K562 (cell line): ENCODE results near the gene ATIC. TPM values are rescaled to one million over a fixed set of nuclear protein-coding genes. Genes with fewer than 3 reads are reported as not detected.

Experiments used
- SUPT5H ChIP-seq: fragments of 450-650 bp; IDR thresholded peaks from 2 replicates; pipeline ENCODE4 v1.6.1; 2016
- ZFP30 ChIP-seq: fragments of 250-450 bp; sonication (Bioruptor Pico); IDR thresholded peaks from 2 replicates; pipeline ENCODE4 v1.8.0; 2022; ENCODE audit warnings: moderate library complexity, mild to moderate bottlenecking, inconsistent platforms, borderline replicate concordance
- polyA plus RNA-seq, 8 experiments: library from polyadenylated mRNA; depleted of rRNA in 4 of 8; stranded (reverse) in 5 of 8; unstranded in 3 of 8; fragments of >200 nt; fragmentation: Nextera tagmentation in 2 of 8; fragmentation: Illumina TruSeq in 1 of 8; extraction: Ambion mirVana in 2 of 8; extraction: Trizol in 1 of 8; gene quantifications; 2 replicates each; pipeline versions ENCODE4 v1.2.1 to v1.2.3, GENCODE V29; 2011 to 2014; ENCODE audit warnings: inconsistent platforms in 1 of 8, missing spikeins in 1 of 8
- total RNA-seq, 7 experiments: library from RNA; depleted of rRNA in 6 of 7; stranded (reverse); fragments of >200 nt in 6 of 7; fragmentation: Illumina TruSeq in 2 of 7; extraction: Trizol in 2 of 7; gene quantifications; 2 replicates each; pipeline versions ENCODE4 v1.2.1 to v1.2.3, GENCODE V29; 2011 to 2021; ENCODE audit warnings: low replicate concordance in 1 of 7
- TF ChIP-seq, protein P1 (sequence below): fragments of 450-650 bp; IDR thresholded peaks from 2 replicates; pipeline ENCODE4 v1.6.1; 2016; ENCODE audit warnings: mild to moderate bottlenecking, moderate library complexity
- TF ChIP-seq, protein P2 (sequence below), 2 experiments: fragments of 250-450 bp in 1 of 2; fragments of 450-650 bp in 1 of 2; sonication (Bioruptor Pico) in 1 of 2; IDR thresholded peaks; 2 replicates each; pipeline versions ENCODE4 v1.6.1 to v1.8.0; 2016 to 2021; ENCODE audit warnings: mild to moderate bottlenecking in 2 of 2, moderate library complexity in 2 of 2, missing compliant biosample characterization in 1 of 2, missing genetic modification characterization in 1 of 2

The ATIC gene
- total and polyA plus RNA-seq, 9 of the 15 experiments (the other 6 are each of a cell fraction or from before 2014, with no cell fraction given): 45.6 to 480 (median 212) TPM

DNA sequence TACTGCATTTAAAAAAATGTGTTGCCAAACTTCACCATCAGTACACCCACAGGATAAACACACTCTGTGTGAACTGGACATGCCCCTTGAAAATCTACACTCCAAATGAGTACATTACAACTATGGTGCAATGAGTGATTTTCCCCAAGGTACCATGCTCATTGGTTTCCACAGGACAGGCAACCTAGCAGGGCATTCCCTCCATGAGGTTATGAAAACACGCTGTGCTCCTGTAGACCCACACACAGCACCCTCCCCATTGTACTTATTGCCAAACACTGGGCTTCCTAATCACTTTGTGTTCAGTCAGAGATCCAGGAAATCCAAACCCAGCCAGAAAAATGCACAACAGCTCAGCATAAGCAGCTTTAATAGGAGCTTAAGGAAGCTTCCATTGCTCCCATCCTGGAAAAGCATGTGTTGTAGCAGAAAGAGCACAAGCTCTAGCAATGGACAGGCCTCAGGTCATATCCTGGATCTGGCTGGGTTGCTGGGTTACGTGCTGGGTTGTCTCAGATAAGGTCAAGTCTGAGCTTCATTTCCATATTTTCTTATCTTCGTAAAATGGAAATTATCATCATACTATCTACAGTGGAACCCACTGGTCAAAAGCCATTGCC lies 20.8 kb upstream of the ATIC start (continued):
- TF ChIP-seq, protein P1, sequence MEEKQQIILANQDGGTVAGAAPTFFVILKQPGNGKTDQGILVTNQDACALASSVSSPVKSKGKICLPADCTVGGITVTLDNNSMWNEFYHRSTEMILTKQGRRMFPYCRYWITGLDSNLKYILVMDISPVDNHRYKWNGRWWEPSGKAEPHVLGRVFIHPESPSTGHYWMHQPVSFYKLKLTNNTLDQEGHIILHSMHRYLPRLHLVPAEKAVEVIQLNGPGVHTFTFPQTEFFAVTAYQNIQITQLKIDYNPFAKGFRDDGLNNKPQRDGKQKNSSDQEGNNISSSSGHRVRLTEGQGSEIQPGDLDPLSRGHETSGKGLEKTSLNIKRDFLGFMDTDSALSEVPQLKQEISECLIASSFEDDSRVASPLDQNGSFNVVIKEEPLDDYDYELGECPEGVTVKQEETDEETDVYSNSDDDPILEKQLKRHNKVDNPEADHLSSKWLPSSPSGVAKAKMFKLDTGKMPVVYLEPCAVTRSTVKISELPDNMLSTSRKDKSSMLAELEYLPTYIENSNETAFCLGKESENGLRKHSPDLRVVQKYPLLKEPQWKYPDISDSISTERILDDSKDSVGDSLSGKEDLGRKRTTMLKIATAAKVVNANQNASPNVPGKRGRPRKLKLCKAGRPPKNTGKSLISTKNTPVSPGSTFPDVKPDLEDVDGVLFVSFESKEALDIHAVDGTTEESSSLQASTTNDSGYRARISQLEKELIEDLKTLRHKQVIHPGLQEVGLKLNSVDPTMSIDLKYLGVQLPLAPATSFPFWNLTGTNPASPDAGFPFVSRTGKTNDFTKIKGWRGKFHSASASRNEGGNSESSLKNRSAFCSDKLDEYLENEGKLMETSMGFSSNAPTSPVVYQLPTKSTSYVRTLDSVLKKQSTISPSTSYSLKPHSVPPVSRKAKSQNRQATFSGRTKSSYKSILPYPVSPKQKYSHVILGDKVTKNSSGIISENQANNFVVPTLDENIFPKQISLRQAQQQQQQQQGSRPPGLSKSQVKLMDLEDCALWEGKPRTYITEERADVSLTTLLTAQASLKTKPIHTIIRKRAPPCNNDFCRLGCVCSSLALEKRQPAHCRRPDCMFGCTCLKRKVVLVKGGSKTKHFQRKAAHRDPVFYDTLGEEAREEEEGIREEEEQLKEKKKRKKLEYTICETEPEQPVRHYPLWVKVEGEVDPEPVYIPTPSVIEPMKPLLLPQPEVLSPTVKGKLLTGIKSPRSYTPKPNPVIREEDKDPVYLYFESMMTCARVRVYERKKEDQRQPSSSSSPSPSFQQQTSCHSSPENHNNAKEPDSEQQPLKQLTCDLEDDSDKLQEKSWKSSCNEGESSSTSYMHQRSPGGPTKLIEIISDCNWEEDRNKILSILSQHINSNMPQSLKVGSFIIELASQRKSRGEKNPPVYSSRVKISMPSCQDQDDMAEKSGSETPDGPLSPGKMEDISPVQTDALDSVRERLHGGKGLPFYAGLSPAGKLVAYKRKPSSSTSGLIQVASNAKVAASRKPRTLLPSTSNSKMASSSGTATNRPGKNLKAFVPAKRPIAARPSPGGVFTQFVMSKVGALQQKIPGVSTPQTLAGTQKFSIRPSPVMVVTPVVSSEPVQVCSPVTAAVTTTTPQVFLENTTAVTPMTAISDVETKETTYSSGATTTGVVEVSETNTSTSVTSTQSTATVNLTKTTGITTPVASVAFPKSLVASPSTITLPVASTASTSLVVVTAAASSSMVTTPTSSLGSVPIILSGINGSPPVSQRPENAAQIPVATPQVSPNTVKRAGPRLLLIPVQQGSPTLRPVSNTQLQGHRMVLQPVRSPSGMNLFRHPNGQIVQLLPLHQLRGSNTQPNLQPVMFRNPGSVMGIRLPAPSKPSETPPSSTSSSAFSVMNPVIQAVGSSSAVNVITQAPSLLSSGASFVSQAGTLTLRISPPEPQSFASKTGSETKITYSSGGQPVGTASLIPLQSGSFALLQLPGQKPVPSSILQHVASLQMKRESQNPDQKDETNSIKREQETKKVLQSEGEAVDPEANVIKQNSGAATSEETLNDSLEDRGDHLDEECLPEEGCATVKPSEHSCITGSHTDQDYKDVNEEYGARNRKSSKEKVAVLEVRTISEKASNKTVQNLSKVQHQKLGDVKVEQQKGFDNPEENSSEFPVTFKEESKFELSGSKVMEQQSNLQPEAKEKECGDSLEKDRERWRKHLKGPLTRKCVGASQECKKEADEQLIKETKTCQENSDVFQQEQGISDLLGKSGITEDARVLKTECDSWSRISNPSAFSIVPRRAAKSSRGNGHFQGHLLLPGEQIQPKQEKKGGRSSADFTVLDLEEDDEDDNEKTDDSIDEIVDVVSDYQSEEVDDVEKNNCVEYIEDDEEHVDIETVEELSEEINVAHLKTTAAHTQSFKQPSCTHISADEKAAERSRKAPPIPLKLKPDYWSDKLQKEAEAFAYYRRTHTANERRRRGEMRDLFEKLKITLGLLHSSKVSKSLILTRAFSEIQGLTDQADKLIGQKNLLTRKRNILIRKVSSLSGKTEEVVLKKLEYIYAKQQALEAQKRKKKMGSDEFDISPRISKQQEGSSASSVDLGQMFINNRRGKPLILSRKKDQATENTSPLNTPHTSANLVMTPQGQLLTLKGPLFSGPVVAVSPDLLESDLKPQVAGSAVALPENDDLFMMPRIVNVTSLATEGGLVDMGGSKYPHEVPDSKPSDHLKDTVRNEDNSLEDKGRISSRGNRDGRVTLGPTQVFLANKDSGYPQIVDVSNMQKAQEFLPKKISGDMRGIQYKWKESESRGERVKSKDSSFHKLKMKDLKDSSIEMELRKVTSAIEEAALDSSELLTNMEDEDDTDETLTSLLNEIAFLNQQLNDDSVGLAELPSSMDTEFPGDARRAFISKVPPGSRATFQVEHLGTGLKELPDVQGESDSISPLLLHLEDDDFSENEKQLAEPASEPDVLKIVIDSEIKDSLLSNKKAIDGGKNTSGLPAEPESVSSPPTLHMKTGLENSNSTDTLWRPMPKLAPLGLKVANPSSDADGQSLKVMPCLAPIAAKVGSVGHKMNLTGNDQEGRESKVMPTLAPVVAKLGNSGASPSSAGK: peak; percentile 88
- TF ChIP-seq SUPT5H (no peak), ZFP30 (CRISPR knock-in tag) (no peak)
- TF ChIP-seq, protein P2, sequence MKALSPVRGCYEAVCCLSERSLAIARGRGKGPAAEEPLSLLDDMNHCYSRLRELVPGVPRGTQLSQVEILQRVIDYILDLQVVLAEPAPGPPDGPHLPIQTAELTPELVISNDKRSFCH (CRISPR knock-in tag; IDR thresholded peaks at IDR 0.05): no peak
- TF ChIP-seq, protein P2 (tag; IDR thresholded peaks at IDR 0.05): no peak
